GM19023 (cell line): ENCODE data around the gene ZNF276.

Experiments
- ATAC-seq: cut with Tn5 transposase; IDR thresholded peaks from one replicate; pipeline ENCODE4 v1.9.1; 2021; ENCODE audit warnings: mild to moderate bottlenecking, moderate library complexity; ENCODE audit not compliant: unreplicated experiment

ZNF276 gene

GRCh38 chr16:89711601-89712273 lies 9.6 kb upstream of the ZNF276 start:
- no peak for ATAC-seq

- no peak for ATAC-seq
Measured at GRCh38 chr16:89712274-89712781, 9.0 kb upstream of the ZNF276 start.

GRCh38 chr16:89716493-89716892 lies 4.8 kb upstream of the ZNF276 start:
- no peak for ATAC-seq

- ATAC-seq = no peak
Measured at GRCh38 chr16:89716916-89717687, 4.2 kb upstream of the ZNF276 start.

GRCh38 chr16:89717688-89718505 lies 3.4 kb upstream of the ZNF276 start:
- ATAC-seq = no peak

- ATAC-seq = peak; percentile 12
Measured at GRCh38 chr16:89720551-89720812, 855 bp upstream of the ZNF276 start.

GRCh38 chr16:89721546-89722391 lies 432 bp downstream of the ZNF276 start:
- peak; percentile 23 for ATAC-seq

- ATAC-seq = no peak
Measured at GRCh38 chr16:89722392-89723278, 1.3 kb downstream of the ZNF276 start.

GRCh38 chr16:89723279-89724250 lies 2.2 kb downstream of the ZNF276 start:
- ATAC-seq = no peak

- no peak for ATAC-seq
Measured at GRCh38 chr16:89727406-89728120, 6.2 kb downstream of the ZNF276 start.

- ATAC-seq = no peak
Measured at GRCh38 chr16:89729293-89729692, 8.0 kb downstream of the ZNF276 start.

GRCh38 chr16:89729863-89730593 lies 8.7 kb downstream of the ZNF276 start:
- no peak for ATAC-seq

- no peak for ATAC-seq
Measured at GRCh38 chr16:89730610-89731234, 9.4 kb downstream of the ZNF276 start.

GRCh38 chr16:89732142-89732917 lies 11.0 kb downstream of the ZNF276 start:
- no peak for ATAC-seq

- no peak for ATAC-seq
Measured at GRCh38 chr16:89732918-89733242, 11.5 kb downstream of the ZNF276 start.

- ATAC-seq = no peak
Measured at GRCh38 chr16:89733322-89733721, 12.0 kb downstream of the ZNF276 start.
